T-helper 2 cell treated with Interferon-gamma antibody and Interleukin-4, amounts not matched to agents 5 μg/mL and 100 μg/mL, for 36 hours (primary cell): ENCODE data around the gene TBX4.
A peak's percentile ranks its signal among the peaks of the same experiment; 100 is the strongest.
"Not testable (repeated sequence)": the region's sequence is repeated elsewhere in the genome, so short reads cannot be mapped to it uniquely, and the experiment has no call there.

ENCODE experiments used
- DNase-seq: peaks from one replicate; pipeline ENCODE4 v3.0.0; 2021; ENCODE audit warnings: low spot score
- H3K27ac Mint-ChIP-seq: one replicate; pipeline ENCODE4 v1.8.0; 2021; ENCODE audit warnings: mild to moderate bottlenecking, mixed read lengths
- H3K27me3 Mint-ChIP-seq: one replicate; pipeline ENCODE4 v1.8.0; 2021; ENCODE audit warnings: low read depth, mixed read lengths
- H3K36me3 Mint-ChIP-seq: one replicate; pipeline ENCODE4 v1.8.0; 2021; ENCODE audit warnings: low read depth, mixed read lengths
- H3K4me1 Mint-ChIP-seq: one replicate; pipeline ENCODE4 v1.8.0; 2021; ENCODE audit warnings: low read depth, mixed read lengths
- H3K4me3 Mint-ChIP-seq: one replicate; pipeline ENCODE4 v1.8.0; 2022; ENCODE audit warnings: mild to moderate bottlenecking, moderate library complexity, mixed read lengths
- H3K9me3 Mint-ChIP-seq: one replicate; pipeline ENCODE4 v1.8.0; 2021; ENCODE audit warnings: mixed read lengths

Gene TBX4

GRCh38 chr17:61491981-61492380 is 39.8 kb downstream of the TBX4 start:
- DNase-seq = no peak
- no peaks in the 10 kb centered on the region for H3K9me3 Mint-ChIP-seq
- H3K27ac Mint-ChIP-seq = no peak overlapping the region
- no peak overlapping the region for H3K4me3 Mint-ChIP-seq
- peaks cover 6% of the 10 kb centered on the region for H3K4me1 Mint-ChIP-seq
- no peaks in the 10 kb centered on the region for H3K36me3 Mint-ChIP-seq
- peaks cover 11% of the 10 kb centered on the region for H3K27me3 Mint-ChIP-seq

GRCh38 chr17:61492759-61493526 is 40.7 kb downstream of the TBX4 start:
- peaks cover 11% of the 10 kb centered on the region for H3K27me3 Mint-ChIP-seq
- H3K9me3 Mint-ChIP-seq = no peaks in the 10 kb centered on the region
- no peaks in the 10 kb centered on the region for H3K36me3 Mint-ChIP-seq
- DNase-seq = no peak
- H3K4me1 Mint-ChIP-seq = peaks cover 6% of the 10 kb centered on the region
- H3K4me3 Mint-ChIP-seq = no peak overlapping the region
- H3K27ac Mint-ChIP-seq = no peak overlapping the region

- not testable (repeated sequence) for H3K27ac Mint-ChIP-seq, DNase-seq, H3K4me3 Mint-ChIP-seq, H3K9me3 Mint-ChIP-seq, H3K36me3 Mint-ChIP-seq, H3K4me1 Mint-ChIP-seq
- peaks cover 16% of the 10 kb centered on the region for H3K27me3 Mint-ChIP-seq
Observed at GRCh38 chr17:61493830-61494324, 41.7 kb downstream of the TBX4 start.

- Mint-ChIP-seq H3K9me3 (no peaks in the 10 kb centered on the region), H3K27ac (no peak overlapping the region), H3K4me1 (peaks cover 6% of the 10 kb centered on the region), H3K27me3 (peaks cover 16% of the 10 kb centered on the region), H3K36me3 (no peaks in the 10 kb centered on the region), H3K4me3 (no peak overlapping the region)
- no peak for DNase-seq
Observed at GRCh38 chr17:61494325-61495160, 42.3 kb downstream of the TBX4 start.

GRCh38 chr17:61495161-61495857 is 43.1 kb downstream of the TBX4 start:
- Mint-ChIP-seq H3K27me3 (peaks cover 20% of the 10 kb centered on the region), H3K9me3 (no peaks in the 10 kb centered on the region), H3K4me1 (peaks cover 6% of the 10 kb centered on the region), H3K36me3 (no peaks in the 10 kb centered on the region), H3K27ac (peak overlapping the region; percentile 44), H3K4me3 (peak overlapping the region; percentile 58)
- no peak for DNase-seq

- Mint-ChIP-seq H3K4me3 (no peak overlapping the region), H3K36me3 (no peaks in the 10 kb centered on the region), H3K27ac (no peak overlapping the region)
Observed at GRCh38 chr17:61496174-61496956, 44.1 kb downstream of the TBX4 start.

GRCh38 chr17:61496957-61497653 is 44.9 kb downstream of the TBX4 start:
- H3K27me3 Mint-ChIP-seq = peaks cover 27% of the 10 kb centered on the region
- H3K27ac Mint-ChIP-seq = no peak overlapping the region

More at GRCh38 chr17:61496174-61496956, 44.1 kb downstream of the TBX4 start:
- no peaks in the 10 kb centered on the region for H3K9me3 Mint-ChIP-seq
- H3K4me1 Mint-ChIP-seq = peaks cover 6% of the 10 kb centered on the region
- DNase-seq = no peak
- H3K27me3 Mint-ChIP-seq = peaks cover 26% of the 10 kb centered on the region

GRCh38 chr17:61498042-61498994 is 46.1 kb downstream of the TBX4 start:
- peaks cover 30% of the 10 kb centered on the region for H3K27me3 Mint-ChIP-seq
- no peak overlapping the region for H3K4me3 Mint-ChIP-seq
- no peaks in the 10 kb centered on the region for H3K9me3 Mint-ChIP-seq
- DNase-seq = no peak
- no peaks in the 10 kb centered on the region for H3K36me3 Mint-ChIP-seq
- no peak overlapping the region for H3K27ac Mint-ChIP-seq
- peaks cover 6% of the 10 kb centered on the region for H3K4me1 Mint-ChIP-seq

More at GRCh38 chr17:61496957-61497653, 44.9 kb downstream of the TBX4 start:
- Mint-ChIP-seq H3K36me3 (no peaks in the 10 kb centered on the region), H3K9me3 (no peaks in the 10 kb centered on the region), H3K4me3 (no peak overlapping the region), H3K4me1 (peaks cover 6% of the 10 kb centered on the region)
- DNase-seq = no peak

GRCh38 chr17:61499632-61500031 is 47.4 kb downstream of the TBX4 start:
- DNase-seq = no peak
- Mint-ChIP-seq H3K27me3 (peaks cover 28% of the 10 kb centered on the region), H3K9me3 (no peaks in the 10 kb centered on the region), H3K4me3 (no peak overlapping the region), H3K27ac (no peak overlapping the region), H3K4me1 (peaks cover 8% of the 10 kb centered on the region), H3K36me3 (no peaks in the 10 kb centered on the region)

- Mint-ChIP-seq H3K36me3 (no peaks in the 10 kb centered on the region), H3K4me1 (peaks cover 13% of the 10 kb centered on the region), H3K4me3 (no peak overlapping the region), H3K27ac (no peak overlapping the region), H3K27me3 (peaks cover 30% of the 10 kb centered on the region), H3K9me3 (no peaks in the 10 kb centered on the region)
- DNase-seq = no peak
Observed at GRCh38 chr17:61500287-61500686, 48.1 kb downstream of the TBX4 start.

- Mint-ChIP-seq H3K9me3 (no peaks in the 10 kb centered on the region), H3K4me3 (no peak overlapping the region), H3K27ac (no peak overlapping the region), H3K36me3 (no peaks in the 10 kb centered on the region), H3K4me1 (peaks cover 9% of the 10 kb centered on the region), H3K27me3 (peaks cover 34% of the 10 kb centered on the region)
- DNase-seq = no peak
Observed at GRCh38 chr17:61502292-61502691, 50.1 kb downstream of the TBX4 start.

- DNase-seq = no peak
- Mint-ChIP-seq H3K4me3 (no peak overlapping the region), H3K27ac (no peak overlapping the region), H3K27me3 (peaks cover 41% of the 10 kb centered on the region), H3K4me1 (peaks cover 9% of the 10 kb centered on the region), H3K36me3 (no peaks in the 10 kb centered on the region), H3K9me3 (no peaks in the 10 kb centered on the region)
Observed at GRCh38 chr17:61503961-61504360, 51.7 kb downstream of the TBX4 start.
